Fibroblast of the aortic adventitia (primary cell): Measurements from ENCODE around the gene NDUFAF5. TPM values are rescaled to one million over a fixed set of nuclear protein-coding genes. Genes with fewer than 3 reads are reported as not detected.

ENCODE experiments used
- DNase-seq: peaks from one replicate; pipeline ENCODE4 v3.0.0-alpha.2; 2010; ENCODE audit warnings: low read depth
- H3K4me3 ChIP-seq: 2 replicates; pipeline ENCODE4 v1.5.1; 2011; ENCODE audit warnings: low read depth, mild to moderate bottlenecking, control low read depth, low read length, moderate library complexity
- CTCF ChIP-seq: IDR thresholded peaks from 2 replicates; pipeline ENCODE4 v1.5.1; 2011; ENCODE audit warnings: mild to moderate bottlenecking, low read length, control low read depth, inconsistent platforms; ENCODE audit not compliant: insufficient read depth
- total RNA-seq: library from RNA; depleted of rRNA; stranded (reverse); fragments of >200 nt; gene quantifications from 2 replicates; pipeline ENCODE4 v1.2.3, GENCODE V29; 2012; ENCODE audit warnings: low replicate concordance

Gene NDUFAF5
- total RNA-seq, 1 donor: 13.9 TPM

GRCh38 chr20:13765299-13765698 is 19.5 kb upstream of the NDUFAF5 start:
- no peak for TF ChIP-seq CTCF
- no peak for DNase-seq
- no peak overlapping the region for H3K4me3 ChIP-seq

GRCh38 chr20:13765868-13766416 is 18.9 kb upstream of the NDUFAF5 start:
- no peak for TF ChIP-seq CTCF
- H3K4me3 ChIP-seq: no peak overlapping the region
- DNase-seq: no peak

GRCh38 chr20:13770141-13770540 is 14.7 kb upstream of the NDUFAF5 start:
- no peak overlapping the region for H3K4me3 ChIP-seq
- TF ChIP-seq CTCF: no peak
- DNase-seq: no peak

GRCh38 chr20:13771853-13772453 is 12.9 kb upstream of the NDUFAF5 start:
- no peak overlapping the region for H3K4me3 ChIP-seq
- peak; percentile 37 for TF ChIP-seq CTCF
- peak; percentile 44 for DNase-seq

- no peak for DNase-seq
- no peak for TF ChIP-seq CTCF
- no peak overlapping the region for H3K4me3 ChIP-seq
These were observed 12.3 kb upstream of the NDUFAF5 start for GRCh38 chr20:13772529-13772928.

GRCh38 chr20:13775867-13776266 is 9.0 kb upstream of the NDUFAF5 start:
- TF ChIP-seq CTCF: no peak
- H3K4me3 ChIP-seq: no peak overlapping the region
- DNase-seq: no peak

- H3K4me3 ChIP-seq: no peak overlapping the region
- no peak for TF ChIP-seq CTCF
- no peak for DNase-seq
These were observed 7.6 kb upstream of the NDUFAF5 start for GRCh38 chr20:13777171-13777601.
